ENCODE results near the gene ATAD2B. TPM values are rescaled to one million over a fixed set of nuclear protein-coding genes. Genes with fewer than 3 reads are reported as not detected.

Gene ATAD2B
- total RNA-seq, 4 donors from 2014 or later: 41.9 to 71.0 (median 53.1) TPM

DNA sequence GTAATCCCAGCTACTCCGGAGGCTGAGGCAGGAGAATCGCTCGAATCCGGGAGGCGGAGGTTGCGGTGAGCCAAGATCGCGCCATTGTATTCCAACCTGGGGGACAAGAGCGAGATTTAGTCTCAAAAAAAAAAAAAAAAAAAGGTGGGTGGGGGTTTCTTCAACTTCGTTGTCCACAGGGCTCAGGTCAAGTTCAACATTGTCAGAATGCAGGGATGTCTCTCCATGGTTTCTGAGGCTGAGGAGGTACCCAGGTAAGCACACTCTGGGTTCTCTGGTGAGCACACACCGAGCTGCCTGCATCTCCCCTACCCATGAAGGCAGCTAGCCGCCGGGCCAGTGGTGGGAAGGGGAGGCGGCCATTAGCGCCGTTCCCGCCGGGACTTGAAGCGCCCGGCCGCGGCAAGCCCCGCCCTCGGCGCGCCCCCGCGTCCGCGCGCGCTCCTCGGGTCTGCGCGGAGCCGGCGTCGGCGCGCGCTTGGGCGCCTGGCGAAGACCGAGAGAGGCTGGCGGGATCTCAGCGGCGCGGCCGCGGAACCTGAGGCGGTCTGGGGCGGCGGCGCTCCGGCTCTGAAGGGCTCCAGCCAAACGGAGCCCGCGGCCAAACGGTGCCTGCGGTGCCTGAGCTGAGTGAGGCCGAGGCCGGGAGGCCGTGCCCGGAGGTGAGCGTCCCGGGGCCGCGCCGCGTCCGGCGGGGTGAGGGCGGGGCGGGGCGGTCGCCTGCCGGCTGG is 13.2 kb upstream of the ATAD2B start, which contains the start of gene UBXN2A:
TSS of gene UBXN2A (plus strand) at position 477 of the 731 bp plus-strand sequence. CDS start 17,852 bp downstream, outside the sequence.
- Histone ChIP-seq H3K27me3 (no peaks in the 10 kb centered on the region), H3K4me3 (peak within 1 kb of the TSS; percentile 73 to 97 (median 84)), H3K27ac (peak within 1 kb of the TSS; percentile 86 to 98 (median 96)), H3K4me1 (peaks cover 0 to 29% (median 2%) of the 10 kb centered on the region in 4 donors), H3K9me3 (no peaks in the 10 kb centered on the region), H3K36me3 (no peaks in the 10 kb centered on the region)
- TF ChIP-seq POLR2A (IDR thresholded peaks at IDR 0.05): peak; percentile 60 to 90
- TF ChIP-seq, protein P1, sequence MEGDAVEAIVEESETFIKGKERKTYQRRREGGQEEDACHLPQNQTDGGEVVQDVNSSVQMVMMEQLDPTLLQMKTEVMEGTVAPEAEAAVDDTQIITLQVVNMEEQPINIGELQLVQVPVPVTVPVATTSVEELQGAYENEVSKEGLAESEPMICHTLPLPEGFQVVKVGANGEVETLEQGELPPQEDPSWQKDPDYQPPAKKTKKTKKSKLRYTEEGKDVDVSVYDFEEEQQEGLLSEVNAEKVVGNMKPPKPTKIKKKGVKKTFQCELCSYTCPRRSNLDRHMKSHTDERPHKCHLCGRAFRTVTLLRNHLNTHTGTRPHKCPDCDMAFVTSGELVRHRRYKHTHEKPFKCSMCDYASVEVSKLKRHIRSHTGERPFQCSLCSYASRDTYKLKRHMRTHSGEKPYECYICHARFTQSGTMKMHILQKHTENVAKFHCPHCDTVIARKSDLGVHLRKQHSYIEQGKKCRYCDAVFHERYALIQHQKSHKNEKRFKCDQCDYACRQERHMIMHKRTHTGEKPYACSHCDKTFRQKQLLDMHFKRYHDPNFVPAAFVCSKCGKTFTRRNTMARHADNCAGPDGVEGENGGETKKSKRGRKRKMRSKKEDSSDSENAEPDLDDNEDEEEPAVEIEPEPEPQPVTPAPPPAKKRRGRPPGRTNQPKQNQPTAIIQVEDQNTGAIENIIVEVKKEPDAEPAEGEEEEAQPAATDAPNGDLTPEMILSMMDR (IDR thresholded peaks at IDR 0.05): no peak
- DNase-seq: peak; percentile 73 to 89 (median 88)

DNA sequence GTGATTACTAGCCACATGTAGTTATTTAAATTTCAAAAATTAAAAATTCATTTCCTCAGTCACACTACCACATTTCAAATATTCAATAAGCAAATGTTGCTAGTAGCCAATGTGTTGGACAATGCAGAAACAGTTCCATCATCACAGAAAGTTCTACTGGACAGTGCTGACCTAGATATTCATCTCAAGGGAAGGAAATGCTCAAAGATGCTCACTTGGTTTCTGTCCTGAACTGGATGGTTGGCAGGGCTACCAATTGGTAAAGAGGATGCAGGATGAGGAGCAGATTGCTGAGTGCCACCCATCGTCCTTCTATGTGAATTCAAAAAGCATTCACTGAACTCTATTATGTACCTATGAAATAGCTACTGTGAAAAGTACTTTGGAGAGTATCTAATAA is 7.3 kb upstream of the ATAD2B start:
- TF ChIP-seq POLR2A (IDR thresholded peaks at IDR 0.05): no peak
- TF ChIP-seq, protein P1 (IDR thresholded peaks at IDR 0.05): no peak
- Histone ChIP-seq H3K9me3 (no peaks in the 10 kb centered on the region), H3K36me3 (no peaks in the 10 kb centered on the region), H3K4me3 (no peak overlapping the region), H3K27me3 (no peaks in the 10 kb centered on the region), H3K27ac (no peak overlapping the region), H3K4me1 (peaks cover 0 to 3% (median 0%) of the 10 kb centered on the region in 4 donors)
- DNase-seq: no peak

DNA sequence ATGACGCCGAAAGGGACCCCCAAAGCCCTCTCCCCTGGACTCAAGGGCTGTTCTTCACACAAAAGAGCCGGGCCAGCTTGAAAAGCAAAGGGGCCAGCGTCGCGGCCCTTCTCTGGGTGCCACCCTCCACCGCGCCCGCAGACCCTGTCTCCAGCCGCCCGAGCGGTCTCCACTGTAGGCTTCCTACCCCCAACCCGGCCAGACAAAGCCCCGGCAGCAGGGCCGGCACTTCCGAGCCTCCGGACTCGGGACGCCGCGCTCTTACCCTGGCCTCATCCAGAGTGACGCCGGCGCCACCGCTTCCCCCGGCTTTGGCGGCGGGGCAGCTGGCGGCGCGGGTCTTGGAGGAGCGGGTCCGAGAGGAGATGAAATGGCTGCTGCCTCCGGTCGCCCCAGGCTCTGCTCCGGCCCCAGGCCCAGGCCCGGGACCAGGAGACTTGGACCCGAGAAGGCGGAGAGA is 603 bp downstream of the ATAD2B start:
- peak in 1 of 3 donors; percentile 66 for DNase-seq
- Histone ChIP-seq H3K27me3 (no peaks in the 10 kb centered on the region), H3K4me1 (peaks cover 0 to 13% (median 7%) of the 10 kb centered on the region in 4 donors), H3K9me3 (no peaks in the 10 kb centered on the region), H3K27ac (peak overlapping the region; percentile 97 to 99 (median 98)), H3K4me3 (peak overlapping the region; percentile 81 to 89 (median 84)), H3K36me3 (no peaks in the 10 kb centered on the region)
- no peak for TF ChIP-seq POLR2A (IDR thresholded peaks at IDR 0.05)
- TF ChIP-seq, protein P1 (IDR thresholded peaks at IDR 0.05): no peak

DNA sequence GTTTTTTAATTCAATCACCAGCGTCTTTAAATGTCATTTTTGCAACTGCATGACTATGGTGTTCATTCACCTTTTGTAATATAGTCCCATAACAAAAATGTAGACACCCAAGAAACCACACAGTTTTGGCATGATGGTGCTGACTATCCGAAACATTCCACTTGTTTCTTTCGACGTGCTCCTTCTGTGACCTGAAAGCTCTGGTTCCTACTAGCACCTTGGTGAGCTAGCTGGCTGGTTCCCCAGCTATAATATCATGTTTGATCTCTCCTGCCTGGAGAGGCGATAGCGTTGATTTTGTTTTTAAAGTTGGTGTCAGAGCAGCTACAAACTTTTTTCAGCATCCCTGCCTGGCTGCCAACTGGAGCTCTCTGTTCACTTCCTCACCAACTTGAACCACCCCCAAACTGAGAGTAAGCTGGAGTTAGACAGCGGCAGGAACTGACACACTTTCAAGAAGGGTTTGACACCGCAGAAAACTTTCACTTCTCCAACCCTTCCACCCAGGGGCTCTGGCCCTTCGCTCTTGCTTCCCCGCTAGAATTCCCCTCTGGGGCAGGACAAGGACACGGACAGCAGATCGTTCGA is 1.1 kb downstream of the ATAD2B start:
- TF ChIP-seq POLR2A (IDR thresholded peaks at IDR 0.05): peak in 1 of 2 donors; percentile 22
- TF ChIP-seq, protein P1 (IDR thresholded peaks at IDR 0.05): no peak
- DNase-seq: peak in 2 of 3 donors; percentile 76 to 84
- Histone ChIP-seq H3K27ac (peak overlapping the region; percentile 97 to 99 (median 98)), H3K4me3 (peak overlapping the region; percentile 81 to 89 (median 84)), H3K27me3 (no peaks in the 10 kb centered on the region), H3K4me1 (peaks cover 0 to 13% (median 7%) of the 10 kb centered on the region in 4 donors), H3K36me3 (no peaks in the 10 kb centered on the region), H3K9me3 (no peaks in the 10 kb centered on the region)

DNA sequence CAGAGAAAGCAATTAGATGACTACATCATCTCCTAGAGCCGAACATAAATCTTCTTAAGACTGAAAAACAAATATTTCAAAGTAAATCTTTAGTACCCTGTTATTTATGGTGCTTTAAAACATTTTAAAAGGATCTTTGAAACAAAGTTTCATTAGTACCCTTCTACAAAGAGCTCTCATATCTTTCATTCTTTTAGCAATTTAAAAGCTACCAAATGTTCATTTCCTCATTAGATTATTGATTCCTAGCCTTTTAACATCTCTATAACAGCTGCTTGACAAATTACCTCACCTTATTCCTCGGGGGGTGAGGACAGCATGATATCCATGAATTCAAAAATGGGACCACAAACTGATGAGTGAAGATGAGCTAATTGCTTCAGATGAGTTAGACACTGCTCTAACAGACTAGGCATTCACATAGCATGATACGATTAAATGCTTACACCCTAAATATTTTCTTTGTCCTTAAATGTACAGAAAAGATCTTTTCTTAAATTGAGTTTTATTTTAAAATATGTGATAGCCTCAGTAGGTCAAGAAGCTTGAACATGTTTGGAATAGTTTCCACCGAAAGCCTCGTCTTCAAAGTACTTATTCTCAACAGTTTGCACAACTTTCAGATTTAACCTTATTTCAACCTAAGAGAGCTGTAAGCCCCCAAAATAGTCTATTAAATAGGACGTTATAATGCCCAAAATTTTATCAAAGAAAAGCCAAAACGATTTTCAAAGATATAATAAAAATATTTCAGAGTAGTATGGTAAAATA is 2.1 kb downstream of the ATAD2B start:
- no peak for DNase-seq
- Histone ChIP-seq H3K4me3 (peak overlapping the region in 2 of 4 donors; percentile 81 to 85), H3K36me3 (no peaks in the 10 kb centered on the region), H3K27ac (peak overlapping the region in 2 of 4 donors; percentile 10 to 99), H3K9me3 (no peaks in the 10 kb centered on the region), H3K27me3 (no peaks in the 10 kb centered on the region), H3K4me1 (peaks cover 0 to 13% (median 7%) of the 10 kb centered on the region in 4 donors)
- TF ChIP-seq, protein P1 (IDR thresholded peaks at IDR 0.05): no peak
